Endothelial cell of umbilical vein (primary cell): ENCODE data around the gene BNC2. TPM values are rescaled to one million over a fixed set of nuclear protein-coding genes. Genes with fewer than 3 reads are reported as not detected.
A peak's percentile ranks its signal among the peaks of the same experiment; 100 is the strongest.

Experiments used
- BruUV-seq: library from RNA; stranded (reverse); fragments of 400-500 nt; replicated peaks from 2 replicates; lab custom pipeline; 2021; lab: Mats Ljungman, UMichigan
- CTCF ChIA-PET: fragments of 300-600, 350-600 bp; sonication (Branson Sonifier 250); formaldehyde crosslinking; loops from one replicate; lab custom pipeline; 2021; ENCODE audit warnings: antibody characterized with exemption, inconsistent platforms; lab: Charles Lee
- POLR2A ChIA-PET: fragments of 300-600, 350-600 bp; sonication (Branson Sonifier 250); formaldehyde crosslinking; loops from one replicate; lab custom pipeline; 2021; ENCODE audit warnings: antibody characterized with exemption, inconsistent platforms; lab: Charles Lee
- DNase-seq: peaks from one replicate; pipeline ENCODE4 v3.0.0-alpha.2; 2011; ENCODE audit warnings: low read depth, low spot score
- FAIRE-seq: peaks from 2 replicates; lab custom pipeline; 2011; peaks lifted over from hg19 to GRCh38; lab: Jason Lieb, UNC
- H2AFZ ChIP-seq: 2 replicates; pipeline ENCODE4 v1.6.0; 2012; ENCODE audit warnings: low read depth, low read length, control low read depth, inconsistent platforms
- H3K27ac ChIP-seq: 2 replicates; pipeline ENCODE4 v1.5.1; 2011; ENCODE audit warnings: low read depth, mild to moderate bottlenecking, control low read depth, low read length, moderate library complexity; ENCODE audit not compliant: insufficient read depth
- H3K27me3 ChIP-seq, 2 experiments: 2 replicates each; pipeline versions ENCODE4 v1.6.0 to v1.6.1; 2011; ENCODE audit warnings: low read length in 2 of 2, mixed read lengths in 1 of 2; ENCODE audit not compliant: control insufficient read depth in 2 of 2, insufficient read depth in 2 of 2
- H3K36me3 ChIP-seq, 2 experiments: 2 replicates in 1 of 2; 3 replicates in 1 of 2; pipeline ENCODE4 v1.5.1; 2011; ENCODE audit warnings: low read length in 2 of 2, mild to moderate bottlenecking in 1 of 2, moderate library complexity in 1 of 2; ENCODE audit not compliant: control insufficient read depth in 2 of 2, insufficient read depth in 2 of 2; ENCODE audit errors: extremely low read depth in 1 of 2
- H3K4me1 ChIP-seq: 3 replicates; pipeline ENCODE4 v1.5.1; 2011; ENCODE audit warnings: mild to moderate bottlenecking, low read length; ENCODE audit not compliant: control insufficient read depth, insufficient read depth; ENCODE audit errors: extremely low read depth
- H3K4me2 ChIP-seq: 2 replicates; pipeline ENCODE4 v1.6.1; 2011; ENCODE audit warnings: low read length, control low read depth, mixed read lengths; ENCODE audit not compliant: insufficient read depth
- H3K4me3 ChIP-seq, 3 experiments: fragments of 200-600 bp in 1 of 3; sonication (generic), shearing (Covaris generic) in 1 of 3; replicated peaks in 1 of 3; 2 replicates each; pipeline ENCODE4 v1.5.1; 2011 to 2016; ENCODE audit warnings: control low read depth in 3 of 3, low read length in 3 of 3, mild to moderate bottlenecking in 2 of 3, inconsistent platforms in 1 of 3, low read depth in 1 of 3, moderate library complexity in 1 of 3; ENCODE audit not compliant: insufficient read depth in 1 of 3
- H3K79me2 ChIP-seq: 2 replicates; pipeline ENCODE4 v1.6.0; 2012; ENCODE audit warnings: low read length, inconsistent platforms; ENCODE audit not compliant: control insufficient read depth, insufficient read depth
- H3K9ac ChIP-seq: replicated peaks from 2 replicates; pipeline ENCODE3; 2011; ENCODE audit warnings: low read length, control low read depth; ENCODE audit not compliant: insufficient read depth; ENCODE audit errors: extremely low read depth
- H3K9me1 ChIP-seq: replicated peaks from 3 replicates; pipeline ENCODE4 v1.6.0; 2011; ENCODE audit warnings: mild to moderate bottlenecking, low read length; ENCODE audit not compliant: control insufficient read depth, insufficient read depth; ENCODE audit errors: extremely low read depth
- H3K9me3 ChIP-seq: replicated peaks from 2 replicates; pipeline ENCODE4 v1.5.1; 2012; ENCODE audit warnings: low read length, inconsistent platforms; ENCODE audit not compliant: control insufficient read depth, insufficient read depth
- H4K20me1 ChIP-seq: replicated peaks from 2 replicates; pipeline ENCODE3; 2011; ENCODE audit warnings: mild to moderate bottlenecking, low read length; ENCODE audit not compliant: control insufficient read depth, insufficient read depth; ENCODE audit errors: extremely low read depth
- EZH2 ChIP-seq: IDR thresholded peaks from 2 replicates; pipeline ENCODE4 v1.6.1; 2012; ENCODE audit warnings: borderline replicate concordance, low read depth, mild to moderate bottlenecking, moderate library complexity, low read length, inconsistent platforms; ENCODE audit not compliant: severe bottlenecking
- FOS ChIP-seq: IDR thresholded peaks from 2 replicates; pipeline ENCODE4 v1.6.1; 2011; ENCODE audit warnings: mild to moderate bottlenecking, low read length, moderate library complexity, borderline replicate concordance; ENCODE audit not compliant: insufficient read depth
- GATA2 ChIP-seq: IDR thresholded peaks from 2 replicates; pipeline ENCODE4 v1.7.0; 2011; ENCODE audit warnings: low read depth, mild to moderate bottlenecking, moderate library complexity, mixed read lengths, low read length; ENCODE audit not compliant: insufficient read length, insufficient read depth
- JUN ChIP-seq: IDR thresholded peaks from 2 replicates; pipeline ENCODE4 v1.6.1; 2011; ENCODE audit warnings: borderline replicate concordance, low read depth; ENCODE audit not compliant: insufficient read length, insufficient read depth
- MYC ChIP-seq: IDR thresholded peaks from one replicate; pipeline ENCODE4 v1.6.1; 2011; ENCODE audit warnings: mild to moderate bottlenecking, low read depth, low read length
- POLR2A ChIP-seq: IDR thresholded peaks from 2 replicates; pipeline ENCODE4 v1.6.1; 2012; ENCODE audit warnings: low read depth, mild to moderate bottlenecking, control low read depth, low read length
- POLR2AphosphoS5 ChIP-seq: IDR thresholded peaks from 2 replicates; pipeline ENCODE4 v1.6.1; 2012; ENCODE audit warnings: low read depth, mild to moderate bottlenecking, control low read depth, low read length, moderate library complexity; ENCODE audit not compliant: insufficient read depth
- dilution Hi-C: fragments of 300-500 bp; cut with MboI; formaldehyde crosslinking; loops from one replicate; pipeline ENCODE4 v1.15.0; 2019; ENCODE audit warnings: low sequenced_read_pairs; ENCODE audit not compliant: extremely low pct_ligation_motif_present
- intact Hi-C: fragments of 100-400 bp; cut with micrococcal nuclease; formaldehyde crosslinking; loops from one replicate; pipeline ENCODE4 v1.10.0; 2022
- polyA plus RNA-seq, 4 experiments: library from polyadenylated mRNA; depleted of rRNA in 3 of 4; stranded (reverse) in 3 of 4; unstranded in 1 of 4; fragments of >200 nt; gene quantifications; 2 replicates each; pipeline versions ENCODE4 v1.2.1 to v1.2.3, GENCODE V29; 2011 to 2012; ENCODE audit warnings: missing spikeins in 1 of 4
- total RNA-seq: library from RNA; stranded (reverse); gene quantifications from 2 replicates; pipeline ENCODE4 v1.2.3, GENCODE V29; 2021
- TF ChIP-seq, protein P1 (sequence below): IDR thresholded peaks from 2 replicates; pipeline ENCODE4 v1.6.1; 2011; ENCODE audit not compliant: insufficient read depth, insufficient read length
- TF ChIP-seq, protein P2 (sequence below), 2 donors: IDR thresholded peaks; 1 replicate in 1 of 2; 2 replicates in 1 of 2; pipeline ENCODE4 v1.5.1; 2011; ENCODE audit warnings: low read length in 2 of 2, mild to moderate bottlenecking in 2 of 2, moderate library complexity in 2 of 2, control low read depth in 1 of 2, inconsistent platforms in 1 of 2, low read depth in 1 of 2; ENCODE audit not compliant: insufficient read depth in 1 of 2; ENCODE audit errors: extremely low read depth in 1 of 2

BNC2 gene
- total and polyA plus RNA-seq, 2 donors (not counting 3 experiments of a cell fraction or from before 2014, with no cell fraction given): 12.1 to 34.3 TPM

DNA sequence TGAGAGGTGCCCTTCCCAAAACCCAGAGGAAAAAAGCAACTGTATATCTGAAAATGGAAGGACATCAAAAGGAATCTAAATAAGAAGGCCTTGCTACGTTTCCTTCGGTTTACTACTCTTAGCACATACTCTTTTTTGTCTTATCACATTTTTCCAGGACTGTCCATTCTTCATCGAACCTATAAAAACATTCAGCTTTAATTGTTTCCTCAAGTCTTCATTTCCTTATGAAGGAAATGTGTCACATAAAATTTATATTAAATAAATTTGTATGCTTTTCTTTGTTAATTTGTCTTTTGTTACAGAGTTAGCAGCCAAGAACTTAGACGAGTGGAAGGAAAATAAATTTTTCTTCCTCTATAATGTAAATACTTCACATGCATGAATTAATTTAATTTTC is 255.0 kb downstream of the BNC2 start:
- H3K79me2 ChIP-seq: peaks cover 10% of the 10 kb centered on the region
- peak; percentile 89 for FAIRE-seq

More for the DNA sequence above, 255.0 kb downstream of the BNC2 start:
- Histone ChIP-seq H3K9me1 (no peaks in the 10 kb centered on the region), H3K4me3 (no peak overlapping the region), H3K27ac (peak overlapping the region; percentile 56), H2AFZ (no peak overlapping the region), H3K36me3 (no peaks in the 10 kb centered on the region), H3K9ac (peak overlapping the region; percentile 26), H3K4me1 (peaks cover 31% of the 10 kb centered on the region), H3K9me3 (no peaks in the 10 kb centered on the region), H3K27me3 (no peaks in the 10 kb centered on the region), H3K4me2 (peak overlapping the region; percentile 82), H4K20me1 (no peaks in the 10 kb centered on the region)
- BruUV-seq: no TSS peak
- ChIA-PET POLR2A (interaction anchor here (0.7 kb wide), 2 partner anchors 10 to 23 kb away, joined by 3 to 6 read pairs; no protein-coding TSS in a partner anchor), CTCF (interaction anchor here (0.9 to 2.2 kb wide), 10 partner anchors 9 to 461 kb away, joined by 3 to 11 read pairs (median 3); no protein-coding TSS in a partner anchor)
- TF ChIP-seq FOS: peak; percentile 20
- no peak for TF ChIP-seq POLR2A
- TF ChIP-seq EZH2: no peak
- TF ChIP-seq POLR2AphosphoS5: no peak
- TF ChIP-seq, protein P1, sequence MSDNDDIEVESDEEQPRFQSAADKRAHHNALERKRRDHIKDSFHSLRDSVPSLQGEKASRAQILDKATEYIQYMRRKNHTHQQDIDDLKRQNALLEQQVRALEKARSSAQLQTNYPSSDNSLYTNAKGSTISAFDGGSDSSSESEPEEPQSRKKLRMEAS: no peak
- TF ChIP-seq JUN: peak; percentile 55
- TF ChIP-seq, protein P2, sequence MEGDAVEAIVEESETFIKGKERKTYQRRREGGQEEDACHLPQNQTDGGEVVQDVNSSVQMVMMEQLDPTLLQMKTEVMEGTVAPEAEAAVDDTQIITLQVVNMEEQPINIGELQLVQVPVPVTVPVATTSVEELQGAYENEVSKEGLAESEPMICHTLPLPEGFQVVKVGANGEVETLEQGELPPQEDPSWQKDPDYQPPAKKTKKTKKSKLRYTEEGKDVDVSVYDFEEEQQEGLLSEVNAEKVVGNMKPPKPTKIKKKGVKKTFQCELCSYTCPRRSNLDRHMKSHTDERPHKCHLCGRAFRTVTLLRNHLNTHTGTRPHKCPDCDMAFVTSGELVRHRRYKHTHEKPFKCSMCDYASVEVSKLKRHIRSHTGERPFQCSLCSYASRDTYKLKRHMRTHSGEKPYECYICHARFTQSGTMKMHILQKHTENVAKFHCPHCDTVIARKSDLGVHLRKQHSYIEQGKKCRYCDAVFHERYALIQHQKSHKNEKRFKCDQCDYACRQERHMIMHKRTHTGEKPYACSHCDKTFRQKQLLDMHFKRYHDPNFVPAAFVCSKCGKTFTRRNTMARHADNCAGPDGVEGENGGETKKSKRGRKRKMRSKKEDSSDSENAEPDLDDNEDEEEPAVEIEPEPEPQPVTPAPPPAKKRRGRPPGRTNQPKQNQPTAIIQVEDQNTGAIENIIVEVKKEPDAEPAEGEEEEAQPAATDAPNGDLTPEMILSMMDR (IDR thresholded peaks at IDR 0.05; ENCODE audit: extremely low read depth in 1 of 2, insufficient read depth in 1 of 2, low read depth in 1 of 2, low read length in 2 of 2): no peak
- TF ChIP-seq MYC: no peak
- TF ChIP-seq GATA2: peak; percentile 50
- dilution Hi-C loops (no loop called here), intact Hi-C loops (loop anchor here (1.0 kb wide), 1 partner anchor 11 kb away; no protein-coding TSS in a partner anchor)
- DNase-seq: peak; percentile 90
